Epithelial cell of prostate (primary cell): ENCODE results near the gene ACVRL1.

ENCODE experiments used
- DNase-seq: peaks from one replicate; pipeline ENCODE4 v3.0.0-alpha.2; 2011; ENCODE audit warnings: low read depth, low spot score
- H3K27ac ChIP-seq: fragments of 450-650 bp; 2 replicates; pipeline ENCODE4 v1.5.1; 2017; ENCODE audit warnings: mild to moderate bottlenecking

The ACVRL1 gene

GRCh38 chr12:51954561-51955361 is 47.5 kb downstream of the ACVRL1 start:
- peak overlapping the region; percentile 40 for H3K27ac ChIP-seq
- peak; percentile 75 for DNase-seq

- no peak for DNase-seq
Measured at GRCh38 chr12:51955702-51956101, 48.4 kb downstream of the ACVRL1 start.

GRCh38 chr12:51958542-51958941 is 51.2 kb downstream of the ACVRL1 start:
- no peak for DNase-seq
- H3K27ac ChIP-seq, result no peak overlapping the region

More at GRCh38 chr12:51955702-51956101, 48.4 kb downstream of the ACVRL1 start:
- peak overlapping the region; percentile 40 for H3K27ac ChIP-seq

GRCh38 chr12:51959211-51959610 is 51.9 kb downstream of the ACVRL1 start:
- no peak overlapping the region for H3K27ac ChIP-seq
- no peak for DNase-seq

GRCh38 chr12:51959921-51960320 is 52.6 kb downstream of the ACVRL1 start:
- no peak for DNase-seq
- H3K27ac ChIP-seq, result no peak overlapping the region

GRCh38 chr12:51960488-51960887 is 53.2 kb downstream of the ACVRL1 start:
- H3K27ac ChIP-seq, result no peak overlapping the region
- no peak for DNase-seq

GRCh38 chr12:51960890-51961289 is 53.6 kb downstream of the ACVRL1 start:
- no peak for DNase-seq
- H3K27ac ChIP-seq, result no peak overlapping the region

- H3K27ac ChIP-seq, result peak overlapping the region; percentile 35
- peak; percentile 49 for DNase-seq
Measured at GRCh38 chr12:51961834-51962233, 54.5 kb downstream of the ACVRL1 start.

- no peak for DNase-seq
- peak overlapping the region; percentile 35 for H3K27ac ChIP-seq
Measured at GRCh38 chr12:51962737-51963136, 55.4 kb downstream of the ACVRL1 start.

GRCh38 chr12:51963477-51963876 is 56.2 kb downstream of the ACVRL1 start:
- no peak overlapping the region for H3K27ac ChIP-seq
- DNase-seq, result no peak

GRCh38 chr12:51969643-51970042 is 62.3 kb downstream of the ACVRL1 start:
- no peak overlapping the region for H3K27ac ChIP-seq
- no peak for DNase-seq

GRCh38 chr12:51970904-51971646 is 63.8 kb downstream of the ACVRL1 start:
- peak; percentile 59 for DNase-seq
- H3K27ac ChIP-seq, result peak overlapping the region; percentile 71

- no peak for DNase-seq
- peak overlapping the region; percentile 71 for H3K27ac ChIP-seq
Measured at GRCh38 chr12:51971679-51972421, 64.5 kb downstream of the ACVRL1 start.

- H3K27ac ChIP-seq, result peak overlapping the region; percentile 71
- DNase-seq, result no peak
Measured at GRCh38 chr12:51972422-51972812, 65.1 kb downstream of the ACVRL1 start.

GRCh38 chr12:51972849-51973273 is 65.6 kb downstream of the ACVRL1 start:
- no peak for DNase-seq
- H3K27ac ChIP-seq, result peak overlapping the region; percentile 71
